Mammary epithelial cell (primary cell): ENCODE results near the gene SLC8A1.

Source experiments
- EZH2 ChIP-seq: IDR thresholded peaks from 2 replicates; pipeline ENCODE4 v1.6.1; 2012; ENCODE audit warnings: low read length, inconsistent platforms, borderline replicate concordance
- TF ChIP-seq, protein P1 (sequence below), 2 donors: IDR thresholded peaks in 1 of 2; conservative IDR thresholded peaks in 1 of 2; 2 replicates each; pipeline ENCODE4 v1.5.1; 2011 to 2012; ENCODE audit warnings: inconsistent platforms in 2 of 2, low read length in 2 of 2, mild to moderate bottlenecking in 2 of 2, control low read depth in 1 of 2, low read depth in 1 of 2; ENCODE audit not compliant: insufficient read depth in 1 of 2; ENCODE audit errors: extremely low read depth in 1 of 2

- TF ChIP-seq, protein P1, sequence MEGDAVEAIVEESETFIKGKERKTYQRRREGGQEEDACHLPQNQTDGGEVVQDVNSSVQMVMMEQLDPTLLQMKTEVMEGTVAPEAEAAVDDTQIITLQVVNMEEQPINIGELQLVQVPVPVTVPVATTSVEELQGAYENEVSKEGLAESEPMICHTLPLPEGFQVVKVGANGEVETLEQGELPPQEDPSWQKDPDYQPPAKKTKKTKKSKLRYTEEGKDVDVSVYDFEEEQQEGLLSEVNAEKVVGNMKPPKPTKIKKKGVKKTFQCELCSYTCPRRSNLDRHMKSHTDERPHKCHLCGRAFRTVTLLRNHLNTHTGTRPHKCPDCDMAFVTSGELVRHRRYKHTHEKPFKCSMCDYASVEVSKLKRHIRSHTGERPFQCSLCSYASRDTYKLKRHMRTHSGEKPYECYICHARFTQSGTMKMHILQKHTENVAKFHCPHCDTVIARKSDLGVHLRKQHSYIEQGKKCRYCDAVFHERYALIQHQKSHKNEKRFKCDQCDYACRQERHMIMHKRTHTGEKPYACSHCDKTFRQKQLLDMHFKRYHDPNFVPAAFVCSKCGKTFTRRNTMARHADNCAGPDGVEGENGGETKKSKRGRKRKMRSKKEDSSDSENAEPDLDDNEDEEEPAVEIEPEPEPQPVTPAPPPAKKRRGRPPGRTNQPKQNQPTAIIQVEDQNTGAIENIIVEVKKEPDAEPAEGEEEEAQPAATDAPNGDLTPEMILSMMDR (conservative IDR thresholded peaks at IDR 0.05 in 1 of 2, IDR thresholded peaks at IDR 0.05 in 1 of 2; ENCODE audit: extremely low read depth in 1 of 2, insufficient read depth in 1 of 2, low read depth in 1 of 2, low read length in 2 of 2) = no peak
- no peak for TF ChIP-seq EZH2
Measured at GRCh38 chr2:40439473-40439872, 12.4 kb downstream of the SLC8A1 start.
